Uterus (tissue), 4 donors: ENCODE measurements around the gene CYP27C1. TPM values are rescaled to one million over a fixed set of nuclear protein-coding genes. Genes with fewer than 3 reads are reported as not detected.

ENCODE experiments used
- DNase-seq, 2 donors: peaks; one replicate each; pipeline ENCODE4 v3.0.0-alpha.2; 2019 to 2020
- H3K27ac ChIP-seq, 2 donors: fragments of 200-600 bp; sonication (generic); 1 replicate in 1 of 2; 2 replicates in 1 of 2; pipeline ENCODE4 v1.5.1; 2016 to 2018
- H3K27me3 ChIP-seq, 2 donors: fragments of 200-600 bp; sonication (generic); one replicate each; pipeline ENCODE4 v1.5.1; 2018 to 2019; ENCODE audit warnings: control low read depth in 1 of 2
- H3K36me3 ChIP-seq, 2 donors: fragments of 200-600 bp; sonication (generic); one replicate each; pipeline ENCODE4 v1.5.1; 2019; ENCODE audit warnings: control low read depth in 1 of 2
- H3K4me1 ChIP-seq, 2 donors: fragments of 200-600 bp; sonication (generic); one replicate each; pipeline ENCODE4 v1.5.1; 2018 to 2019; ENCODE audit warnings: control low read depth in 1 of 2
- H3K4me3 ChIP-seq, 2 donors: fragments of 200-600 bp; sonication (generic); 1 replicate in 1 of 2; 2 replicates in 1 of 2; pipeline ENCODE4 v1.5.1; 2018 to 2019; ENCODE audit warnings: mild to moderate bottlenecking in 1 of 2
- H3K9me3 ChIP-seq, 2 donors: fragments of 200-600 bp; sonication (generic); one replicate each; pipeline ENCODE4 v1.5.1; 2019; ENCODE audit warnings: control low read depth in 1 of 2
- CTCF ChIP-seq, 4 experiments: fragments of 200-600 bp in 2 of 4; fragments of 450-650 bp in 2 of 4; sonication (generic) in 2 of 4; IDR thresholded peaks; one replicate each; pipeline ENCODE4 v1.5.1; 2016 to 2019; ENCODE audit warnings: antibody characterized with exemption in 4 of 4, mild to moderate bottlenecking in 2 of 4, moderate library complexity in 1 of 4
- POLR2A ChIP-seq, 2 donors: fragments of 450-650 bp; IDR thresholded peaks; one replicate each; pipeline ENCODE4 v1.6.1; 2016; ENCODE audit warnings: antibody characterized with exemption in 2 of 2, mild to moderate bottlenecking in 1 of 2, moderate library complexity in 1 of 2
- intact Hi-C: fragments of 100-400 bp; cut with DNase I; formaldehyde crosslinking; loops from one replicate; pipeline ENCODE4 v1.15.1; 2023; ENCODE audit warnings: low total_unique reads
- total RNA-seq, 4 donors: library from RNA; depleted of rRNA in 3 of 4; stranded (reverse); fragments of >200 nt in 3 of 4; gene quantifications; one replicate each; pipeline versions ENCODE4 v1.1.0 to v1.2.4, GENCODE V29; 2014 to 2023
- donor health status: DM: yes; HTN: yes; CAD: no.

The CYP27C1 gene
- total RNA-seq, 4 donors from 2014 or later = 1.2 to 7.1 TPM; not detected in 2

- intact Hi-C loops = no loop called here
- no peak for DNase-seq
These were observed 76.0 kb downstream of the CYP27C1 start for GRCh38 chr2:127143841-127144782.

GRCh38 chr2:127142663-127143630, 77.2 kb downstream of the CYP27C1 start:
- Histone ChIP-seq H3K9me3 (no peaks in the 10 kb centered on the region), H3K27ac (peak overlapping the region; percentile 60 to 67), H3K36me3 (no peaks in the 10 kb centered on the region), H3K4me1 (peaks cover 0 to 3% of the 10 kb centered on the region in 2 donors), H3K4me3 (no peak overlapping the region), H3K27me3 (no peaks in the 10 kb centered on the region)
- intact Hi-C loops = no loop called here
- TF ChIP-seq POLR2A (IDR thresholded peaks at IDR 0.05) (no peak), CTCF (IDR thresholded peaks at IDR 0.05) (no peak)
- DNase-seq = no peak

More at GRCh38 chr2:127143841-127144782, 76.0 kb downstream of the CYP27C1 start:
- H3K4me1 ChIP-seq = peaks cover 0 to 3% of the 10 kb centered on the region in 2 donors
- H3K27me3 ChIP-seq = no peaks in the 10 kb centered on the region
- H3K4me3 ChIP-seq = no peak overlapping the region
- no peaks in the 10 kb centered on the region for H3K9me3 ChIP-seq
- TF ChIP-seq CTCF (IDR thresholded peaks at IDR 0.05) = no peak
- no peak for TF ChIP-seq POLR2A (IDR thresholded peaks at IDR 0.05)
- peak overlapping the region; percentile 60 to 67 for H3K27ac ChIP-seq
- H3K36me3 ChIP-seq = no peaks in the 10 kb centered on the region

GRCh38 chr2:127140538-127140937, 79.6 kb downstream of the CYP27C1 start:
- Histone ChIP-seq H3K36me3 (no peaks in the 10 kb centered on the region), H3K9me3 (no peaks in the 10 kb centered on the region), H3K4me1 (peaks cover 0 to 3% of the 10 kb centered on the region in 2 donors), H3K27ac (no peak overlapping the region), H3K4me3 (no peak overlapping the region), H3K27me3 (no peaks in the 10 kb centered on the region)
- DNase-seq = no peak
- TF ChIP-seq POLR2A (IDR thresholded peaks at IDR 0.05) = no peak
- TF ChIP-seq CTCF (IDR thresholded peaks at IDR 0.05) = no peak
- intact Hi-C loops = no loop called here

- intact Hi-C loops = no loop called here
- DNase-seq = no peak
These were observed 80.3 kb downstream of the CYP27C1 start for GRCh38 chr2:127139766-127140165.

More at GRCh38 chr2:127139766-127140165, 80.3 kb downstream of the CYP27C1 start:
- Histone ChIP-seq H3K4me1 (peaks cover 0 to 3% of the 10 kb centered on the region in 2 donors), H3K27me3 (no peaks in the 10 kb centered on the region), H3K4me3 (no peak overlapping the region), H3K27ac (no peak overlapping the region), H3K9me3 (no peaks in the 10 kb centered on the region), H3K36me3 (no peaks in the 10 kb centered on the region)
- no peak for TF ChIP-seq CTCF (IDR thresholded peaks at IDR 0.05)
- no peak for TF ChIP-seq POLR2A (IDR thresholded peaks at IDR 0.05)
